Fibroblast of lung (primary cell): ENCODE results near the gene MAPKAP1. TPM values are rescaled to one million over a fixed set of nuclear protein-coding genes. Genes with fewer than 3 reads are reported as not detected.

ENCODE experiments used
- DNase-seq, 2 donors: peaks; one replicate each; pipeline versions ENCODE4 v3.0.0 to v3.0.0-alpha.2; 2010; ENCODE audit warnings: low read depth in 2 of 2
- H2AFZ ChIP-seq: 2 replicates; pipeline ENCODE4 v1.5.1; 2012; ENCODE audit warnings: low read length, control low read depth, inconsistent platforms
- H3K27ac ChIP-seq: 2 replicates; pipeline ENCODE4 v1.5.1; 2011; ENCODE audit warnings: low read length, control low read depth; ENCODE audit not compliant: insufficient read depth
- H3K27me3 ChIP-seq: 2 replicates; pipeline ENCODE4 v1.5.1; 2011; ENCODE audit warnings: mild to moderate bottlenecking, low read length; ENCODE audit not compliant: control insufficient read depth, insufficient read depth
- H3K36me3 ChIP-seq: 2 replicates; pipeline ENCODE4 v1.5.1; 2011; ENCODE audit warnings: low read length; ENCODE audit not compliant: control insufficient read depth, insufficient read depth
- H3K4me1 ChIP-seq: 2 replicates; pipeline ENCODE4 v1.5.1; 2011; ENCODE audit warnings: low read length; ENCODE audit not compliant: control insufficient read depth, insufficient read depth; ENCODE audit errors: extremely low read depth
- H3K4me2 ChIP-seq: 2 replicates; pipeline ENCODE4 v1.5.1; 2011; ENCODE audit warnings: low read length, control low read depth; ENCODE audit not compliant: insufficient read depth; ENCODE audit errors: extremely low read depth
- H3K4me3 ChIP-seq, 4 experiments: fragments of 200-600 bp in 1 of 4; sonication (generic) in 1 of 4; replicated peaks in 1 of 4; 2 replicates each; pipeline ENCODE4 v1.5.1; 2011 to 2016; ENCODE audit warnings: low read length in 4 of 4, low read depth in 3 of 4, mild to moderate bottlenecking in 3 of 4, control low read depth in 2 of 4, inconsistent platforms in 1 of 4, mixed read lengths in 1 of 4; ENCODE audit not compliant: insufficient read depth in 1 of 4; ENCODE audit errors: control extremely low read depth in 1 of 4
- H3K79me2 ChIP-seq: 2 replicates; pipeline ENCODE4 v1.5.1; 2012; ENCODE audit warnings: mild to moderate bottlenecking, low read length, inconsistent platforms; ENCODE audit not compliant: control insufficient read depth, insufficient read depth
- H3K9ac ChIP-seq: 2 replicates; pipeline ENCODE4 v1.5.1; 2011; ENCODE audit warnings: mild to moderate bottlenecking, low read length, control low read depth; ENCODE audit not compliant: insufficient read depth
- H3K9me3 ChIP-seq: 2 replicates; pipeline ENCODE4 v1.5.1; 2012; ENCODE audit warnings: low read depth, low read length; ENCODE audit not compliant: control insufficient read depth, insufficient read depth
- H4K20me1 ChIP-seq: 2 replicates; pipeline ENCODE4 v1.5.1; 2011; ENCODE audit warnings: low read length; ENCODE audit not compliant: control insufficient read depth, insufficient read depth; ENCODE audit errors: extremely low read depth
- EZH2 ChIP-seq: IDR thresholded peaks from 2 replicates; pipeline ENCODE4 v1.5.1; 2012; ENCODE audit warnings: low read length, control low read depth, mild to moderate bottlenecking; ENCODE audit errors: missing control alignments
- polyA plus RNA-seq, 2 donors: library from polyadenylated mRNA; depleted of rRNA in 1 of 2; stranded (reverse) in 1 of 2; unstranded in 1 of 2; fragments of >200 nt; gene quantifications; 2 replicates each; pipeline ENCODE4 v1.2.1, GENCODE V29; 2011 to 2012; ENCODE audit warnings: missing spikeins in 1 of 2
- total RNA-seq: library from RNA; depleted of rRNA; stranded (reverse); fragments of >200 nt; gene quantifications from 2 replicates; pipeline ENCODE4 v1.2.1, GENCODE V29; 2014
- TF ChIP-seq, protein P1 (sequence below), 2 donors: IDR thresholded peaks in 1 of 2; conservative IDR thresholded peaks in 1 of 2; 1 replicate in 1 of 2; 2 replicates in 1 of 2; pipeline ENCODE4 v1.5.1; 2011 to 2012; ENCODE audit warnings: low read length in 2 of 2, control low read depth in 1 of 2, inconsistent platforms in 1 of 2, low read depth in 1 of 2, mild to moderate bottlenecking in 1 of 2

The MAPKAP1 gene
- total and polyA plus RNA-seq, 2 donors (not counting 1 experiment from before 2014, with no cell fraction given): 63.7 to 127 TPM

DNA sequence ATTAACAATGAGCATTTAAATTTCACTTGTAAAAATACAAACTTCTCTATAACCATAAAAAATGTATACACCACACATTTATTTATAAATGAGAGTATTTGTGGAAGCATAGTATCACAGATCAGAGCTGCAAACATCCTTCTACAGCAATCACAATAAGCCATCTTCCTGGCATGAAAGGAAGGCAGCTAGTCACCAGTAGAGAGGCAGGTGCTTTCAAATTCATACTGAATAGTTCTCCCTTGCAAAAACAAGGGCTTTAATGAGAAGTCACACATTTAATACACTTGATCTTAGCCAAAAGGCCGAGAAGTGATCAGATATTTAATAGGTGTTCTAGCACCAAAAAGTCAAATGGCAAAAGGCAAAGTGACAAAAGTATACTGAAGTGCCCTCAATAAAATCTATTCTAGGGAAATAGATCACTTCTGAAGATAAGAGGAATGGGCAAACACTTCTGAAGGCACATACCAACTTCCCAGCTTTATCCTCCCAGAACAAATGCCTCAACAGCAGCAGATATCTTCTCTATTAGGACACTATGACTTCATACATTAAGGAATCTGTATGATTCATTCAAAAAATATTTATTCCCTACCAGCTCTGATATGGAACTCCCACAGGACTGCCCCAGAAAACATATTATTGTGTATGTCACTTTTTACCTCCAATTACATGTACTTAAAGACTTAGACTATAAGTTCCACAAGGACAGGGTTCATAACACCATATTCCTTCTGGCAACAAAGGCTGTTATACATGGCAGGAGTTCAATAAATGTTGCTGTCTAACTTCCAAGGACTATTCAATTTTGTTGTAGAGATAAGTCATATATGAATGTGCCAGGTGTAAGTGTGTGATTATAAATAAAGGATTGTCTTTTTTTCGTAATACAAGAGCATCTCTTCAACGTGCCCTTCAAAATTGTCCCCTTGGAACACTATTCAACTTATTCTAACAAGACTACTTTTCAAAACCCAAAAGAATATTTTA lies 31.7 kb downstream of the MAPKAP1 start:
- TF ChIP-seq EZH2: no peak
- TF ChIP-seq, protein P1, sequence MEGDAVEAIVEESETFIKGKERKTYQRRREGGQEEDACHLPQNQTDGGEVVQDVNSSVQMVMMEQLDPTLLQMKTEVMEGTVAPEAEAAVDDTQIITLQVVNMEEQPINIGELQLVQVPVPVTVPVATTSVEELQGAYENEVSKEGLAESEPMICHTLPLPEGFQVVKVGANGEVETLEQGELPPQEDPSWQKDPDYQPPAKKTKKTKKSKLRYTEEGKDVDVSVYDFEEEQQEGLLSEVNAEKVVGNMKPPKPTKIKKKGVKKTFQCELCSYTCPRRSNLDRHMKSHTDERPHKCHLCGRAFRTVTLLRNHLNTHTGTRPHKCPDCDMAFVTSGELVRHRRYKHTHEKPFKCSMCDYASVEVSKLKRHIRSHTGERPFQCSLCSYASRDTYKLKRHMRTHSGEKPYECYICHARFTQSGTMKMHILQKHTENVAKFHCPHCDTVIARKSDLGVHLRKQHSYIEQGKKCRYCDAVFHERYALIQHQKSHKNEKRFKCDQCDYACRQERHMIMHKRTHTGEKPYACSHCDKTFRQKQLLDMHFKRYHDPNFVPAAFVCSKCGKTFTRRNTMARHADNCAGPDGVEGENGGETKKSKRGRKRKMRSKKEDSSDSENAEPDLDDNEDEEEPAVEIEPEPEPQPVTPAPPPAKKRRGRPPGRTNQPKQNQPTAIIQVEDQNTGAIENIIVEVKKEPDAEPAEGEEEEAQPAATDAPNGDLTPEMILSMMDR (conservative IDR thresholded peaks at IDR 0.05 in 1 of 2, IDR thresholded peaks at IDR 0.05 in 1 of 2; ENCODE audit: low read depth in 1 of 2, low read length in 2 of 2): no peak
- peak overlapping the region; percentile 60 for H3K4me2 ChIP-seq
- peak; percentile 77 to 93 for DNase-seq
- H3K4me3 ChIP-seq: no peak overlapping the region
- H3K27me3 ChIP-seq: no peaks in the 10 kb centered on the region
- H3K4me1 ChIP-seq: peaks cover 2% of the 10 kb centered on the region
- no peaks in the 10 kb centered on the region for H4K20me1 ChIP-seq
- no peak overlapping the region for H3K9ac ChIP-seq
- H3K27ac ChIP-seq: peak overlapping the region; percentile 19
- no peaks in the 10 kb centered on the region for H3K9me3 ChIP-seq
- H2AFZ ChIP-seq: no peak overlapping the region
- peaks cover 24% of the 10 kb centered on the region for H3K79me2 ChIP-seq
- H3K36me3 ChIP-seq: peaks cover 4% of the 10 kb centered on the region

DNA sequence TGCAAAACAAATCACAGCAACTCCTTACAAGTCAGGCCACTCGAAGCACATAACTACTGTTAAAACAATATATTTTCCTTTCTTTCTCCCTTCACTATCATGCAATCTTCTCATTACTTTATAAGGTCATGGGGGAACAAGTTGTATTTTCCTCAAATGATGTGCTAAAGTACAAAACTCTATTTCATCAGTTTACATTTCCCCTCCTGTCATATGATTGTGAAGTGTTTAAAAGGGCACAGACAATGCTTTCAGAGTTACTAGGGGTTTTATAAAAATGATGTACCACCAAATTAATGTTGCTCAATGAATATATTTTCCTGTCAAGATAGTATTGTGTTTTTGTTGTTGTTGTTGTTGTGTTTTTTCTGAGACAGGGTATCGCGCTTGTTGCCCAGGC lies 34.1 kb downstream of the MAPKAP1 start:
- Histone ChIP-seq H3K4me2 (no peak overlapping the region), H3K79me2 (peaks cover 22% of the 10 kb centered on the region), H3K27ac (no peak overlapping the region), H2AFZ (no peak overlapping the region), H3K27me3 (no peaks in the 10 kb centered on the region), H4K20me1 (no peaks in the 10 kb centered on the region), H3K9ac (no peak overlapping the region), H3K4me3 (no peak overlapping the region), H3K9me3 (no peaks in the 10 kb centered on the region), H3K4me1 (peaks cover 2% of the 10 kb centered on the region), H3K36me3 (peaks cover 4% of the 10 kb centered on the region)
- no peak for DNase-seq
- no peak for TF ChIP-seq EZH2
- TF ChIP-seq, protein P1 (conservative IDR thresholded peaks at IDR 0.05 in 1 of 2, IDR thresholded peaks at IDR 0.05 in 1 of 2; ENCODE audit: low read depth in 1 of 2, low read length in 2 of 2): no peak

DNA sequence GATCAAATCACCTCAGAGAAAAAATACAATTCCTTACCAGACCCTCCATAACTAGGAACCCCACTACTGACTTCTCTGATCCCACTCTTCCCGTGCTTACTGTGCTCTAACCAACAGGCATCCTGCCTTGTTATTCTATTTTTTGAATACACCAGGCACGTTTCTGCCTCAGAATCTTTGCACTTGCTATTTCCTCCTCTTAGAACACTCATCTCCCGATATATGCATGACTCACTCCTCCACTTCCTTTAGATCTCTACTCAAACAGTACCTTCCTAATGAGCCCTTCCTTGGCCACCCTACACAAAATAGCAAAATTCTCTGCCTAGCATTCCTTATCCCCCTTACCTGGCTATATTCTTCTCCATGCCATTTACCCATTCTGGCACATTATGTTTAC lies 43.9 kb downstream of the MAPKAP1 start:
- H3K9ac ChIP-seq: no peak overlapping the region
- DNase-seq: peak; percentile 45 to 76
- H3K4me3 ChIP-seq: no peak overlapping the region
- TF ChIP-seq, protein P1 (conservative IDR thresholded peaks at IDR 0.05 in 1 of 2, IDR thresholded peaks at IDR 0.05 in 1 of 2; ENCODE audit: low read depth in 1 of 2, low read length in 2 of 2): no peak
- no peak for TF ChIP-seq EZH2
- peaks cover 1% of the 10 kb centered on the region for H3K79me2 ChIP-seq
- no peak overlapping the region for H3K4me2 ChIP-seq
- H3K36me3 ChIP-seq: no peaks in the 10 kb centered on the region
- no peak overlapping the region for H3K27ac ChIP-seq
- no peaks in the 10 kb centered on the region for H3K9me3 ChIP-seq
- no peaks in the 10 kb centered on the region for H3K27me3 ChIP-seq
- no peaks in the 10 kb centered on the region for H4K20me1 ChIP-seq
- no peak overlapping the region for H2AFZ ChIP-seq
- peaks cover 4% of the 10 kb centered on the region for H3K4me1 ChIP-seq
